GM18909 (cell line): ENCODE results near the gene JCAD.
"Not testable (repeated sequence)": the region's sequence is repeated elsewhere in the genome, so short reads cannot be mapped to it uniquely, and the experiment has no call there.

Source experiments
- ATAC-seq: cut with Tn5 transposase; IDR thresholded peaks from one replicate; pipeline ENCODE4 v1.9.1; 2021; ENCODE audit warnings: mild to moderate bottlenecking; ENCODE audit not compliant: unreplicated experiment, poor library complexity

The JCAD gene, protein sequence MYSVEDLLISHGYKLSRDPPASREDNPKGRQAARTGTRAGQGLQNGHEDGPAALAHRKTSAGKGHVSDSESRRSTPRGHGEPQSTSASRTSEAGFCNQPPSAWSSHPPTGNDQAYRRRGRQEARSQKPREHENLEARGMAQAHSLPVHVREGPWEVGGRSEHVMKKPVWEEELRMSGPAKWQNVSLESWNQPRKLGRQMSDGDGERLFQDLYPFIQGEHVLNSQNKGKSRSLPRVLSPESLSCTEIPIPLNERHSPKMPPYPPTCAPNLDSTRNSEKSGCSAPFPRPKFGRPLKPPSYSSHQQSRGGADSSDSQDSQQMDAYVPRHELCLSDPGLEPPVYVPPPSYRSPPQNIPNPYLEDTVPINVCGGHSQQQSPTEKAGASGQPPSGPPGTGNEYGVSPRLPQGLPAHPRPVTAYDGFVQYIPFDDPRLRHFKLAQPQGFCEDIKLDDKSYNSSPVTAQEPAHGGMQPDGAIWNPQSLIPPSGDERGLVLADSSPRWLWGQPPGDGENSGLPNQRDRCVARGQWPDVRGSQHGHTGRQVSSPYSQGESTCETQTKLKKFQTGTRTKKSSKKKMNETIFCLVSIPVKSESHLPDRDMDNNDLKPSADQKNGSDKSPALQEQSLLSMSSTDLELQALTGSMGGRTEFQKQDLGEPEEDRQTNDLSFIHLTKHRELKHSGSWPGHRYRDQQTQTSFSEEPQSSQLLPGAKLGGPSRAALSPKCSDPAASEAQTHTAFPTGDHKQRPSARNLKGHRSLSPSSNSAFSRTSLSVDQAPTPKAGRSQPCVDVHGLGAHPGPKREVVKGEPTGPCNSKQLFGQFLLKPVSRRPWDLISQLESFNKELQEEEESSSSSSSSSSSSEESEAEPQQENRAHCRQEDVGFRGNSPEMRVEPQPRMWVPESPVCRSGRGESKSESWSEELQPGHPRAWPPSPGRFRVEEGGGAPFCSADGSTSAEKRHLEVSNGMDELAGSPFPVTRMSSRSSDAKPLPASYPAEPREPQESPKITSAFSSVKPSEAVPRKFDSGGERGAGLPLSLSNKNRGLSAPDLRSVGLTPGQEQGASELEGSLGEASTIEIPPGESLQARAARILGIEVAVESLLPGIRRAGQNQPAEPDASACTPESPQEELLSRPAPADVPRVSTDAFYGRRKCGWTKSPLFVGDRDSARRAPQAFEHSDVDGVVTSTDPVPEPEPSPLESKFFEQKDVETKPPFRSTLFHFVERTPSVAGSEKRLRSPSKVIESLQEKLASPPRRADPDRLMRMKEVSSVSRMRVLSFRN (N-terminal part only)

GRCh38 chr10:30059209-30060107, at the start of gene JCAD:
Gene JCAD (minus strand): TSS chr10:30059586. CDS start chr10:30047812, 11,774 bp downstream.
- ATAC-seq, result peak; percentile 82

GRCh38 chr10:30106987-30107386, 47.6 kb upstream of the JCAD start:
- ATAC-seq, result no peak

DNA sequence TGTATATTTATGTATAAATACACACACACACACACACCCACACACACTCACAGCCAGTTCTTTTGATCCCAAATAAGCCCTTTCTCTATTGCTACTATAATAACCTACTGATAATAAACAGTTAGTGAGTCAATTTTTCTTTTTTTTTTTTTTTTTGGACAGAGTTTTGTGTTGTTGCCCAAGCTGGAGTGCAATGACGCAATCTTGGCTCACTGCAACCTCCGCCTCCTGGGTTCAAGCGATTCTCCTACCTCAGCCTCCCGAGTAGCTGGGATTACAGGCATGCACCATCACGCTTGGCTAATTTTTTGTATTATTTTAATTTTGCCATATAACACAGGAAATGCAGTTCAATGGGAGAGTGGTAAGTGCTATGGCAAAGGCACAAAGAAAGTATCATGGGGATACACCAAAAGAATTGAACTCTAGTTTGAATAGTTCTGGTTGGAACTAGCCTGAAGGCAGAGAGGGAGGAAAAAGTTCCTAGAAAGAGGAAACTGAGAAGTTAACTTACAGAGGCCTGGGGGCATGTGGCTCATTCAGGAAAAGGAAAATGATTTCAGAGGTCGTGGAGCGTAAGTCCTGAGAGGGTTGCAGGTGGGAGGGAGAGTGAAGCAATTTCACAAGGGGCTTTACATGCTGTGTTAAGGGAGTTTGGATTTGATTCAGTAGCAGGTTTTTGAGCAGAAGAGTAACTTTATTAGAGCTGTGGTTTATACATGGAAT, 44.4 kb upstream of the JCAD start:
- ATAC-seq, result no peak

- ATAC-seq, result not testable (repeated sequence)
Measured at GRCh38 chr10:30099706-30100105, 40.3 kb upstream of the JCAD start.

- ATAC-seq, result no peak
Measured at GRCh38 chr10:30099101-30099500, 39.7 kb upstream of the JCAD start.

DNA sequence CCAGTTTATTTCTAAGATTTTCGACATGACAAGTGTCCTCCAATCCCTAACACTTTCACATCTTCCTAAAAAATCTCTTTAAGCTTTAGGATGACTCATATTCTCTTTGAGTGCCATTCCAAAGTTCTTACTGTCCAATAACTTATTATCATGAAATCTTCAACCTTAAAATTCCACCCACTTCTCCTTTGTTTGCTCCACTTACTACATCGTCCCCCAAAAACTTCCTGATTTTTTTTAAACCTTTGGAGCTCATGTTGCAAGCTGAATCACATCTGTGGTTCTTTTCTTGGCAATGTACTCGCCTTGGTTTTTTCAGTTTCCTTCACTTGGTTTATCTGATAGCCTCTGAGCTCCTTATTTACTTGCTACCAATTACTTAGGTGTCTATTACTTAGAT, 39.2 kb upstream of the JCAD start:
- ATAC-seq, result no peak

DNA sequence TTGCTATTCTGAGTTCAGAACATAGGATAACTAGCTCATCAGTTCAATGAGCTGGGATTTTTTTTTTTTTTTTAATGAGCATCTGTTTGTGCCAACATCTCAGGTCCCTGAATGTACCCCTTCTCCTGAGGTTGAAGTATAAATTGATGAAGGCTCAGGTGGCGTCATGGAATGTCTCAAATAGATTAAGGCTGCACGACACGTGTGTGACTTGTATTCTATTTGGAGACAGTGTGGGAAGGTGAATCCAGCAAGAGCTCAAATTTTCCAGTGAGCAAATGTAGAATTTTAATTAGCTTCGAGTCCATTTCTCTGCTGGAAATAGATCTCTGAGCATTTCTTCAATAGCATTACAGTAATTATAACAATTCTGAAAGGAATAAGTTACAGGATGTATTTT, 37.2 kb upstream of the JCAD start:
- no peak for ATAC-seq

DNA sequence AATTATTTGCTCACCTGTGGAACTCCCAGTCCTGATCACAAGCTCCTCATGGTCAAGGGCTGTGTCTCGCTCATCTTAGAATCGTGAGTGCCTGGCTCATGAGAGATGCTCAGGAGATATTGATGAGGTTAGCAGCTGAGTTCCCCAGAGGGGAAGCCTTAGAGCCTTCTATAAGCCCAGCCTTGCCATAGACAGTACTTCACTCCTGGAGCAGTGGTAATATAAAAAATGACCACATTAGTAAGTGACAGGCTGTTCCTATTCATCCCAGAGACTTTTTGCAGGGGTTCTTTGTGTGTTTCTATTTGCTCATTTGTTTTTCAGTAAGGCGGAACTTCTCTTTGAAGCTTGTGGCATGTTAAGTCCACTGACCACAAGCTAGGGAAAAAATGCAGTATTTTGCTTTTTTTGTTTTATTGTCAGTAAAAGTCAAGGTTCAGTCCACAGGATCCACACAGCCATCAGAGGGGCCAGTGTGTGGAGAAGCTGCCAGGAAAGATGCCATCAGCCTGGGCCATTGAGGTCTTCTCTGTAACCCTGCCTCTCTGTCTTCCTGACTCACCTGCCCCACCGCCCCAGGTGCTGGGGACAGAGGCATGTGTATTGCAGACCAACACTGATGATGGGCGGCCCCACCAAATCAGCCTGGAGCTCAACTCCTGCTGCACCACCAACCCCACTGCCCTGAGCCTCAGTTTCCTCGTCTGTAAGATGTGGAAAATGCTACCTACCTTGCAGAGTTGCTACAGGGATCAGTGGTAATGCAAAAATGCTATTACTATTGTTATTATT, 36.4 kb upstream of the JCAD start:
- ATAC-seq, result no peak

DNA sequence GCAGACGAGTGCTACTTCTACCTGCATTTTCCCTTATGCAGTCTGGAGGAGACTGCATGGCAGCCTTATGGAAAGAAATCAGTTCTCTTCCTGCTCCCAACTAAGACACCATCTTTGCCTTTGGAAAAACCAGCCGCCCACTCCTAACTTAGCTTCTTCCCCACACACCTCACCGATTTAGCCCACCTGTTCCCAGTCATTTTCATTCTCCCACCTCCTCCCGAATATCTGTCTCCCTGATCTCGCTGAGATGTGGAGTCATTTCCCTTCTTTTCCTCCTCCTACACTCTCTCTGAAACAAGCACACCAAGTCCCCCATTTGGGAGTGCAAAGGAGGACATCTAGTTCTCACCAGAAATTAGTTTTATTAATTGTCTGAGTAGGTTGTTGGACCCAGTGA, 35.2 kb upstream of the JCAD start:
- ATAC-seq, result no peak

- ATAC-seq, result no peak
Measured at GRCh38 chr10:30093303-30093950, 34.0 kb upstream of the JCAD start.

GRCh38 chr10:30092151-30092790, 32.9 kb upstream of the JCAD start:
- ATAC-seq, result no peak

DNA sequence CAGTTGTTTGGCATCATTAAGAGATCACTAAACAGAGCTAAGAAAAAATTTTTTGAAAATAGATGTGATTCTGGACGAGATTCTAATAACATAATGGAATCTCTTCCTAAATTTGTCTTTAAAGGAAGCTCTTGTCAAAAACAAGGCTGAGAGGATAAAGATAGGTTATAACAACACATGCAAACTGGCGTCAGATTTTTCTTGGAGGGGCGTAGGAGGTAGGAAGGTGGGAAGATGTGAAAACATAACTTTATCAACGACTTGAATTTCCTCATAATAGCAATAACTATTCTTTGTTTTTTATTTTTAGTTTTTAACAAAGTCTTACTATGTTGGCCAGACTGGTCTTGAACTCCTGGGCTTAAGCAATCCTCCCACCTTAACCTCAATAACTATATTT, 31.8 kb upstream of the JCAD start:
- ATAC-seq, result no peak

GRCh38 chr10:30088178-30088577, 28.8 kb upstream of the JCAD start:
- ATAC-seq, result no peak

GRCh38 chr10:30083934-30084333, 24.5 kb upstream of the JCAD start:
- ATAC-seq, result no peak

DNA sequence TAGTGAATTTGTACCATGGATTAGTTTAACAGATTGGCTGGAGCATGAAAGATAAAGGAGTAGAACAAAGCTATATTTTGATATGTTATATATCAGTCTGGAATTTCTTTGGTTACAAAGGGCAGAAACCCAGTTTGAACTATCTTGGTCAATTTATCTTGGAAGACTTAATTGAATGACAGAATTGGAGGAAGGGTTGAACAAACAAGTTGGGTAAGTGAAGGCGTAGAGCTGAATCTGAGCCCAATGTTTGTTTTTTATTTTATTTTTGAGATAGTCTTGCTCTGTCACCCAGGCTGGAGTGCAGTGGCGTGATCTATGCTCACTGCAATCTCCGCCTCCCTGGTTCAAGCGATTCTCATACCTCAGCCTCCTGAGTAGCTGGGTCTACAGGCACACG, 21.8 kb upstream of the JCAD start:
- ATAC-seq, result no peak

- ATAC-seq, result no peak
Measured at GRCh38 chr10:30080161-30080560, 20.8 kb upstream of the JCAD start.

GRCh38 chr10:30079408-30079807, 20.0 kb upstream of the JCAD start:
- ATAC-seq, result no peak
